Thyroid gland (tissue), 4 donors: ENCODE data around the gene KRTAP24-1. TPM values are rescaled to one million over a fixed set of nuclear protein-coding genes. Genes with fewer than 3 reads are reported as not detected.
A peak's percentile ranks its signal among the peaks of the same experiment; 100 is the strongest.

ENCODE experiments used
- DNase-seq, 2 donors: peaks; one replicate each; pipeline ENCODE4 v3.0.0-alpha.2; 2019
- H3K27ac ChIP-seq, 3 donors: fragments of 200-600 bp; sonication (generic); 1 replicate in 2 of 3; 2 replicates in 1 of 3; pipeline ENCODE4 v1.5.1; 2016 to 2019; ENCODE audit warnings: mild to moderate bottlenecking in 1 of 3, moderate library complexity in 1 of 3
- H3K27me3 ChIP-seq: fragments of 200-600 bp; sonication (generic); one replicate; pipeline ENCODE4 v1.5.1; 2019
- H3K36me3 ChIP-seq, 2 donors: fragments of 200-600 bp; sonication (generic); one replicate each; pipeline ENCODE4 v1.5.1; 2016 to 2019
- H3K4me1 ChIP-seq, 2 donors: fragments of 200-600 bp; sonication (generic); one replicate each; pipeline ENCODE4 v1.5.1; 2017 to 2019
- H3K4me3 ChIP-seq, 3 donors: fragments of 200-600 bp; sonication (generic); replicated peaks in 1 of 3; 1 replicate in 2 of 3; 2 replicates in 1 of 3; pipeline ENCODE4 v1.5.1; 2016; ENCODE audit warnings: mild to moderate bottlenecking in 1 of 3
- H3K9me3 ChIP-seq: fragments of 200-600 bp; sonication (generic); one replicate; pipeline ENCODE4 v1.5.1; 2017
- POLR2A ChIP-seq, 2 donors: fragments of 450-650 bp; IDR thresholded peaks; one replicate each; pipeline ENCODE4 v1.6.1; 2017; ENCODE audit warnings: antibody characterized with exemption in 2 of 2, mild to moderate bottlenecking in 2 of 2, moderate library complexity in 1 of 2
- WGBS, 2 donors: methylation state at CpG; one replicate each; pipeline ENCODE4 v1.1.5; 2017; 5-methylcytosine and 5-hydroxymethylcytosine counted together
- intact Hi-C: fragments of 100-400 bp; cut with DNase I; formaldehyde crosslinking; loops from one replicate; pipeline ENCODE4 v1.15.1; 2023
- total RNA-seq, 4 donors: library from RNA; depleted of rRNA; stranded (reverse); fragments of >200 nt; gene quantifications; one replicate each; pipeline ENCODE4 v1.2.3, GENCODE V29; 2016
- TF ChIP-seq, protein P1 (sequence below), 6 experiments: fragments of 200-600 bp in 3 of 6; fragments of 450-650 bp in 3 of 6; sonication (generic) in 3 of 6; IDR thresholded peaks; one replicate each; pipeline ENCODE4 v1.5.1; 2016 to 2019; ENCODE audit warnings: antibody characterized with exemption in 6 of 6, mild to moderate bottlenecking in 2 of 6, inconsistent platforms in 1 of 6, moderate library complexity in 1 of 6

The KRTAP24-1 gene
- total RNA-seq, 4 donors from 2014 or later, result not detected

DNA sequence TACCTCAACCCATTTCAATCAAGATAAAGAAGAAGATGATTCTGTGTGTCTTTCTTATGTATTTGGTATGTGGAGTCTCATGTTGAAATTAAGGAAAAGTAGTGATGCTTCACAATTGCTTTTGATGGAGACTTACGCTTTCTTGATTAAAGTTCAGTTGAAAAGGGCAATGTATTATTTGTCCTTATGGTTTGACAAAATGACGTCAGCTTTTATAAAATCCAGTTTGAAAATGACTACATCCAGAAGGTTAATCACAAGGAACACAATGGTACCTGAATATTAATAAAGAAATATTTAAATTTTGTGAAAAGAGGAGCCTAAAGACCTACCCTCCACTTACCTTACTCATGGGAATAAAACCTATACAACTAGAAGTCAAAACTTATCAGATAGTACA is 33.0 kb upstream of the KRTAP24-1 start:
- 91 to 94% methylated on average over 2 of the region's 2 CpGs for WGBS, 2 donors
- TF ChIP-seq, protein P1, sequence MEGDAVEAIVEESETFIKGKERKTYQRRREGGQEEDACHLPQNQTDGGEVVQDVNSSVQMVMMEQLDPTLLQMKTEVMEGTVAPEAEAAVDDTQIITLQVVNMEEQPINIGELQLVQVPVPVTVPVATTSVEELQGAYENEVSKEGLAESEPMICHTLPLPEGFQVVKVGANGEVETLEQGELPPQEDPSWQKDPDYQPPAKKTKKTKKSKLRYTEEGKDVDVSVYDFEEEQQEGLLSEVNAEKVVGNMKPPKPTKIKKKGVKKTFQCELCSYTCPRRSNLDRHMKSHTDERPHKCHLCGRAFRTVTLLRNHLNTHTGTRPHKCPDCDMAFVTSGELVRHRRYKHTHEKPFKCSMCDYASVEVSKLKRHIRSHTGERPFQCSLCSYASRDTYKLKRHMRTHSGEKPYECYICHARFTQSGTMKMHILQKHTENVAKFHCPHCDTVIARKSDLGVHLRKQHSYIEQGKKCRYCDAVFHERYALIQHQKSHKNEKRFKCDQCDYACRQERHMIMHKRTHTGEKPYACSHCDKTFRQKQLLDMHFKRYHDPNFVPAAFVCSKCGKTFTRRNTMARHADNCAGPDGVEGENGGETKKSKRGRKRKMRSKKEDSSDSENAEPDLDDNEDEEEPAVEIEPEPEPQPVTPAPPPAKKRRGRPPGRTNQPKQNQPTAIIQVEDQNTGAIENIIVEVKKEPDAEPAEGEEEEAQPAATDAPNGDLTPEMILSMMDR (IDR thresholded peaks at IDR 0.05), result no peak
- TF ChIP-seq POLR2A (IDR thresholded peaks at IDR 0.05), result no peak
- no peak for DNase-seq
- no peaks in the 10 kb centered on the region for H3K4me1 ChIP-seq
- intact Hi-C loops, result no loop called here
- H3K4me3 ChIP-seq, result no peak overlapping the region
- no peak overlapping the region for H3K27ac ChIP-seq
- no peaks in the 10 kb centered on the region for H3K36me3 ChIP-seq
- H3K27me3 ChIP-seq, result no peaks in the 10 kb centered on the region
- no peaks in the 10 kb centered on the region for H3K9me3 ChIP-seq

DNA sequence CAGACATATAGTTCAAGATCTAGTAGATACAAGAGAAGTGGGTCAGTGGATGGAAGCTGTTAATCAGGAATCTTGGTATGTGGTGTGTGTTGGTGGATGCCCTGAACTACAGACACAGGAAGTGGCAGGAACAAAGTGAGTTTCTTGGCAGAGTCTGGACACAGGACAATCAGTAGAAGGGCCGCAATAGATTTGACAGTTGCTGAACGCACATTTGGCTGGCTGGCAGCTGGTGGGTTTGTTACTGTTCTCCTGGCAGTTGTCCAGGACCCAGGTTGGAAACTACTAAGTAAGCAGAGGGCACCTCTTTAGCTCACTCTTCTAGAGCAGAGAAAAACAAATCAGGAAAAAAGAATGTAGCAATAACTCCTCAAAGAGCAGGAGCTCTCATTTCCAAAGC is 24.1 kb upstream of the KRTAP24-1 start:
- intact Hi-C loops, result no loop called here
- H3K4me3 ChIP-seq, result no peak overlapping the region
- 17 to 22% methylated on average over 2 of the region's 2 CpGs for WGBS, 2 donors
- peaks cover 8 to 12% of the 10 kb centered on the region in 2 donors for H3K4me1 ChIP-seq
- H3K9me3 ChIP-seq, result peaks cover 3% of the 10 kb centered on the region
- no peaks in the 10 kb centered on the region for H3K36me3 ChIP-seq
- H3K27me3 ChIP-seq, result no peaks in the 10 kb centered on the region
- DNase-seq, result peak; percentile 73 to 74
- H3K27ac ChIP-seq, result peak overlapping the region in 1 of 3 donors; percentile 10
- TF ChIP-seq, protein P1 (IDR thresholded peaks at IDR 0.05), result no peak
- no peak for TF ChIP-seq POLR2A (IDR thresholded peaks at IDR 0.05)

DNA sequence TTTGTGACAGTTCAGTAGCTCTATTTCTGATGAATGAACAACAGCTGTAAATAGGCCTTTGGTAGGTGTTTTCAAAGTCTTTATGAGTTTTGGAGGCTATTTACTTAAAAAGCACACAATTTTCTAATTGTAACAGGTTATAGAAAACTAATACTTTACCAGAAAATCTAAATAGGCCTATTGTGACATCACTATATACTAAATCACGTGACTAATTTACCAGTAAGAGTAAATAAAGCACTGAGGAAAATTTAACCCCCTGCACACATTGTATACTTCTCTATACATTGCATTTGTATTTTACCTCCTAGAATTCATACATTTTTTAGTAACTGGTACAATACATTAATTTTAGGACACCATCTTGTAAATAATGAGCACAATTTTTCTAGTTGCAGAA is 22.4 kb upstream of the KRTAP24-1 start:
- Histone ChIP-seq H3K4me1 (peaks cover 8 to 12% of the 10 kb centered on the region in 2 donors), H3K9me3 (peaks cover 3% of the 10 kb centered on the region), H3K27ac (no peak overlapping the region), H3K4me3 (no peak overlapping the region), H3K27me3 (no peaks in the 10 kb centered on the region), H3K36me3 (no peaks in the 10 kb centered on the region)
- TF ChIP-seq POLR2A (IDR thresholded peaks at IDR 0.05), result no peak
- TF ChIP-seq, protein P1 (IDR thresholded peaks at IDR 0.05), result no peak
- WGBS, 2 donors, result 56 to 80% methylated on average over 1 of the region's 1 CpG
- intact Hi-C loops, result no loop called here
- DNase-seq, result no peak

DNA sequence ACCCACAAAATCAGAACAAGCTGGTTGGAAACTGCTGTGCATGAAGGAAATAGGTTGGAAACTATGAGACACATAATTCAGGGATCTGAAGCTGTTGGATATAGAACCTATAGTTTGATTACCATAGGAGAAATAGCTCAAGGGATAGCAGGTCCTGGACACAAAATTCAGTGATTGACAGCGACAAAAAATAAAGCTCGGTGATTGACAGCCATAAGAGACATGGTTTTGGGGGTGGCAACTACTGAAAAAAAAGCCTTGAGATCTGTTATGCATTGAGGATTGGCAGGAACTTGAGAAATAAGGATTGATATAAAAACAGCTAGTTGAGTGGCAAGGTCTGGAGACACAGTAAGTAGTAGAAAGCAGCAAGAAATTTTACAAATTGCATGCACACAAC is 6.5 kb upstream of the KRTAP24-1 start, which contains the start of gene KRTAP25-1:
KRTAP25-1 (minus strand) TSS at position 300 of the 400 bp plus-strand sequence; CDS start at position 276, 24 bp downstream.
- WGBS, 2 donors, result 94 to 99% methylated on average over 2 of the region's 2 CpGs

DNA sequence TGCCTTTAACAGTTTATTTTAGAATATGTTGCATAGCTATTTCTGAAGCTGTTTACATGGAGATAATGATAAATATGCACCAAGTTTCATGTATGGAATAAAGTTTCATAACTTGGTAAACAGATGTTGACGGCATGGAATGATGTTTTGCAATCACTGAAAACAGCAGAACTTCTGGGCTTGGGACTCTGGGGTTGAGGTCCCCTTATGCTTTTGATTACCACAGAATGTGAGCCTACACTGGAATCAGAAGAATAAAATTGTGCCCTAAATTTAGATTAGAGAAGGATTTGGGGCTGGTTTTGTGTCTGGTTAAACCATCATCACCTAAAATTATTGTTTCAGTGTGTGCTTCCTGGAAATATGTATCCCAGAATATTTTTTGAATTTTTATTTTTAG is 11.1 kb downstream of the KRTAP24-1 start:
- no peak overlapping the region for H3K27ac ChIP-seq
- H3K36me3 ChIP-seq, result no peaks in the 10 kb centered on the region
- no peak overlapping the region for H3K4me3 ChIP-seq
- no peaks in the 10 kb centered on the region for H3K4me1 ChIP-seq
- no peaks in the 10 kb centered on the region for H3K27me3 ChIP-seq
- TF ChIP-seq POLR2A (IDR thresholded peaks at IDR 0.05), result no peak
- TF ChIP-seq, protein P1 (IDR thresholded peaks at IDR 0.05), result no peak
- no peaks in the 10 kb centered on the region for H3K9me3 ChIP-seq
- 77 to 89% methylated on average over 1 of the region's 1 CpG for WGBS, 2 donors
- intact Hi-C loops, result no loop called here
- DNase-seq, result no peak

More for the DNA sequence above, 6.5 kb upstream of the KRTAP24-1 start, which contains the start of gene KRTAP25-1:
- Histone ChIP-seq H3K4me3 (no peak within 1 kb of the TSS), H3K36me3 (no peaks in the 10 kb centered on the region), H3K27me3 (no peaks in the 10 kb centered on the region), H3K9me3 (no peaks in the 10 kb centered on the region), H3K27ac (no peak within 1 kb of the TSS), H3K4me1 (no peaks in the 10 kb centered on the region)
- TF ChIP-seq, protein P1 (IDR thresholded peaks at IDR 0.05), result no peak
- TF ChIP-seq POLR2A (IDR thresholded peaks at IDR 0.05), result no peak
- intact Hi-C loops, result no loop called here
- DNase-seq, result no peak
